GM21619 (cell line): ENCODE results near the gene ADPRM.
"Not testable (repeated sequence)": the region's sequence is repeated elsewhere in the genome, so short reads cannot be mapped to it uniquely, and the experiment has no call there.

Experiments used
- ATAC-seq: cut with Tn5 transposase; IDR thresholded peaks from one replicate; pipeline ENCODE4 v1.9.1; 2021; ENCODE audit not compliant: unreplicated experiment

The ADPRM gene

DNA sequence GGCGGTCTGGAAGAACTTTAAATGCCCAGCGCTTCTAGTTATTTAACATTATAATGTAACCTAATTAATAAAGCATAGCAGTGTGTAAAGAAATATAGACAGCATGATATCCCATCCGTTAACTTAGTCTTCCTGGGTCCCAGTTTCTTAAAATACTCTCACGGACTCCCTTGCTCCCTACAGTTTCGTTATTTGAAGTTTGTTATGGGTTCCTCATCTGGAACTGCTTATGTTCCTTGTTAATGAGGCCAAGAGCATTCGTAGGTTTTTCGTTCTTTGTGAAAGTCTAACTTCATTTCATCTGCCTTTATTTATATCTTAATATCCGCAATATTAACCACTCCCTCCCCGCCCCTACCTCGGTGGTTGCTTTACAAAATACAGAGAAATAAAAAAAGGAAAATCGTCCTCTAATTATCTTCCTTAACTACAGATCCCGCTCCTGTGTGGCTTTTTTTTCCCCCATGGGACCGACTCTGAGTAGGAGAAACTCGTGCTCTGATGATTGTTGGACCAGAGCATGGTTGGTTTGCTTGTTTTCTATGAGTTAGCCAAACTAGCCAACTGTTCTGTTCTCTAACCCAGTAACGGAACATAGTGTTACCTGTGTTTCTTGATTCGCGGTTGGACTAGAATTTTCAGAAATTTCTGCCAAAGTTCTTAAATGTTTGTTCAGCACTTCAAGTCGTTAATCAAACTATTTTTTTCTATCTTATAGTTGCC lies 863 bp downstream of the ADPRM start:
- no peak for ATAC-seq

DNA sequence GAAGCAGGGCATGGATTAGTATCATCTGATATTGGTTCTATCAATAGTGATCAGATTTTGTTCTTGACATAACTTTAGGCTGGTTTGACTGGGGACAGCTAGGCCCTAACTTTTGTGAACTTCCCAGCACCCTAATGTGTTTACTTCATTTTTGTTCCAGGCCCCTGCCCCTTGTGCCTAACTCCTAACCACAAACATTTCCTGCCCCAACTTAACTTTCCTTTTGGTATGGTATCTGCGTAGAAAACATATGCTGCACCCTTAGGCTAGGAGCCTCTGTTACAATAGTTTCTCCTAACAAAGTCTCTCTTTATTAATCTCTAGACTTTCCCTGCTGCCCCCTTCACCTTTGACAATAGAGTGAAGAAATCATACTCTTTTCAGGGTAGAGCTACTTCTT lies 2.5 kb downstream of the ADPRM start:
- ATAC-seq = no peak

- ATAC-seq = no peak
Measured at GRCh38 chr17:10702574-10702973, 5.2 kb downstream of the ADPRM start.

GRCh38 chr17:10705727-10706126 lies 8.3 kb downstream of the ADPRM start:
- no peak for ATAC-seq

DNA sequence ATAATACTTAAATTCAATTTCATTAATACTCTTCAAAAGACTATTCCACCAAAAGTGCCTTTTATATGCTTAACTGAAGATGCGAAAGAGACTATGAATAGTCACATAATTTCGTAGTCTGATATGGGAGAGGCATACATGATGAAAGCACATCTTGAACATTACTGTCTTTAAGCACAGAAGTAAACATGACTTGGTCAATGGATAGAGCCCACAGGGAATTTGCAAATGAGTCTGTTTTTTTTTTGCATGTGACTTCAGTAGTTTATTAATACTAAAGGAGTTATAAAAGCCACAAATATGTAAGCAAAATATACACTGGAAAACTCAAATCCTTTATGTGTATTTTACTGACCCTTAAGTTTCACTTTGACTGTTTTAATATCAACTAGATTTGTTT lies 15.9 kb downstream of the ADPRM start:
- ATAC-seq = no peak

DNA sequence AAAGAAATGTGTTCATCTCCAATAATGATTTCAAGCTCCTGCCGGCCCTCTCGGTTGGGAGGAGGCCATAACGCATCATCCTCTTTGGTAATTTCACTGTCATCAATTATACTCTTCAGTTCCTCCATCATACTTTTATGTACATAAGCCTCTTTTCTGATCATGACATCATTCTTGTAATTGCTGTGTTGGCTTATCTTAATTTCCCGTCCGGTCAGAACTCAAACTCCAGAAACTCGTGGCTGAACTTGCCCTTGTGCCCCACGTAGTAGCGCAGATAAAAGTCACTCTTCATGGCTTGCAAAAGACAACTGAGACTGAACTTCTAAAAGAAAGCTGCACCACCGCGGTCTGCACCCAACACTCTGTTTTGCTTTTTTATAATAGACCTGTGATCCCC lies 18.8 kb downstream of the ADPRM start:
- ATAC-seq = no peak

DNA sequence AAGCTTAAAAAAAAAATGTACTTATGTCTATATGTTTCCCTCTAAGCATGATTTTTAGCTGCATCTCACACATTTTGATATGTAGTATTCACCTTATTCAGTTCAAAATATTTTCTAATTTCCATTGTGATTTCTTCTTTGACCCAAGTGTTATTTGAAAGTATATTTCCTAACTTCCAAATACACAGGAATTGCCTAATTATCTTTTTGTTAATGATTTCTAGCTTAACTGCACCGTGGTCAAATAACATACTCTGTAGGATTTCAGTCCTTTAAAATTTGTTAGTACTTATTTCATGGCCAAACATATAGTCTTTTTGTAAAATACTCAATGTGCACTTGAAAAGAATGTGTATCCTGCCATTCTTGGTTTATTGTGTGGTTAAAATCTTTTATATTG lies 21.2 kb downstream of the ADPRM start:
- ATAC-seq = no peak

DNA sequence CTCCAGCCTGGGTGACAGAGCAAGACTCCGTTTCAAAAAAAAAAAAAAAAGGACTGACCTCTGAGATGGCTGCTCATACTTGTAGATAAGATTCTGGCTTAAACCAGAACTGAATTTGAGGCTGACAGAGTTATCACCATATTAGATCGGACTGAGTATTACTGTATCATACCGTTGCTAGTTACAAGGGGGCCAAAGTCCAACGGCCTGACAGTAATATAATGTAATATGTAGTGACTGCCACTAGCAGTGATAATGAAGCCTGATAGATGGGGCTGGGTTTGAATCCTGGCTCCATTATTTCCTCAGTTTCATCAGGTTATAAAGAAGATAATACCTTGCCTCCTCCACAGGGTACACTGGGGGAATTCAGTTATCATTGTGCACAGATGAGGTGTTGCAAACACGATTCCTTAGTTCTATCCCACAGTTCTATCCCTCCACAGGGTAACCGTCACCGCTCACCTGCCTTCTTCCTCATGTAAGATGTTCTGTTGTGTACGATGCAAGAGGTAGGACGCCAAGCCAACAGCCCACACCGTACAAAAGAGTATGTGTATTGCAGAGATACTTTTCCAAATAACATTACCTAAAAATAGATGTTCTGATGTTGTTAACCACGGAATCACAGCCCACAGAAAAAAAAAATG lies 27.3 kb downstream of the ADPRM start:
- ATAC-seq = no peak

- ATAC-seq = no peak
Measured at GRCh38 chr17:10725262-10725661, 27.9 kb downstream of the ADPRM start.

DNA sequence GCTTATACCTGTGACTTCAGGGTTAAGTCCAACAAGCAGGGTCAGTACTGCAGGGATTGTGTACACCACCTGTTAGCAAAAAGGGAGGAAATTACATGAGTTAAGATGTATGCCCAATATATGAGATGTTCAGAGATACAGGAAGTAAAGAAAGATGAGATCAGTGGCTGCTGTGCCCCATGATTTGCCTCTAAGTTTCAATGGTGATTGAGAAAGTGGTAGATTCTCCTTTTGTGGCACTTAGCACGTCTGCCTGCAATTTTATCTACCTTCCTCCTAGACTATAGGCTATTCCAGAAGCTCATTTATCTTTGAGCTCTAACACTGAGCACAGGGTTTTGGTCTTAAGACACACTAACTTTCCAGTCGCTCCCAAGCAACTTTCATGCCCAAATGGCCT lies 28.8 kb downstream of the ADPRM start:
- no peak for ATAC-seq

DNA sequence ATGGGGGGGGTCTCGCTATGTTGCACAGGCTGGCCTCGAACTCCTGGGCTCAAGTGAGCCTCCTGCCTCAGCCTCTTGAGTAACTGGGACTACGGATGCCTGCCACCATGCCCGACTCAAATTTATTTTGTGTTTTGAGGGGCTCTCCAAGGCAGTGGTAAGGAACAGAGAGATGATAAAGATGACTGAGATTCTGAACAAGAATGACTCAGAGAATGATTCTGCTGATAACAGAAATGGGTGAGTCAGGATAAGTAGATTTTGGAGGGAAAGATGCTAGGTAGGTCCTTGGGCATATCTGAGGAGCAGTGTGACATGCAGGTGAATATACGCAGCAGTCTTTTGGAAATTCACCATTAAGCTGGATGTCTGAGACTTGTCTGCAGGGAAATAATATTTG lies 29.8 kb downstream of the ADPRM start:
- no peak for ATAC-seq

- ATAC-seq = no peak
Measured at GRCh38 chr17:10728331-10728892, 31.0 kb downstream of the ADPRM start.

GRCh38 chr17:10729334-10730193 lies 32.2 kb downstream of the ADPRM start, which contains the start of gene TMEM220:
TSS of gene TMEM220 (minus strand) at chr17:10730023. CDS start at chr17:10729851, 172 bp downstream.
- ATAC-seq = peak; percentile 72

GRCh38 chr17:10730247-10730646 lies 32.9 kb downstream of the ADPRM start:
- not testable (repeated sequence) for ATAC-seq

GRCh38 chr17:10731408-10731879 lies 34.0 kb downstream of the ADPRM start:
- no peak for ATAC-seq

- ATAC-seq = not testable (repeated sequence)
Measured at GRCh38 chr17:10732121-10732520, 34.7 kb downstream of the ADPRM start.

GRCh38 chr17:10733666-10734065 lies 36.3 kb downstream of the ADPRM start:
- no peak for ATAC-seq

DNA sequence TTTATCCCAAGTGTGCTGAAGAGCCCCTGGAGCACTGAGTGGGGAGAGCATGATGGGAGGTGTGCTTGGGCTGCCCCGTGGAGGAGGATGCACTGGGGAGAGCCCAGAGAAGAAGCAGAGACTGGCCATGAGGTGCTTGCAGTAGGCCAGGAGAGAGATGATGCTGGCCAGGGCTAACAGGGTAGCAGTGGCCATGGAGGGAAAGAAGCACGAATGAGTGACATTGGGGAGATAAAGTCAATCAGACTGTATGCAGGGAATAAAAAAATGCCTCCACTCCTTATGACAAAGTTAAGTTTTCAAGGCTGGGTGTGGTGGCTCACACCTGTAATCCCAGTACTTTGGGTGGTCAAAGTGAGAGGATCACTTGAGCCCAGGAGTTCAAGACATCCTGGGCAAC lies 37.9 kb downstream of the ADPRM start:
- ATAC-seq = no peak

DNA sequence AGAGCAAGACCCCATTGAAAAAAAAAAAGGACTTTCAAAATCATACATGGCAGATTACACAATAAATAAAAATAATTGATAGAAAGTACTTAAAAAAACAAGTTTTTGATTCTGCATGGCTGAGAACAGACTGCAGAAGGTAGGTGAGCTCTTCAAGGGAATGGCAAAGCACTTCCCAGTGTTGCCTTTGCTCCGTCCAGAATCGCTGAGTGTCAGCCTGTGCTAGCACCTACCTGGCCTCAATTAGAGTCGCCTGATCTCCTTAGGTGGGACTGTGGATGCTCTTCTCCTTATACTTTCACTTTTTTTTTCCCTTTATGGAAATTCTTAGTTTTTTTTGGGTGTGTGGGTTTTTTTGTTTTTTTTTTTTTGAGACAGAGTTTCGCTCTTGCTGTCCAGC lies 38.4 kb downstream of the ADPRM start:
- no peak for ATAC-seq

DNA sequence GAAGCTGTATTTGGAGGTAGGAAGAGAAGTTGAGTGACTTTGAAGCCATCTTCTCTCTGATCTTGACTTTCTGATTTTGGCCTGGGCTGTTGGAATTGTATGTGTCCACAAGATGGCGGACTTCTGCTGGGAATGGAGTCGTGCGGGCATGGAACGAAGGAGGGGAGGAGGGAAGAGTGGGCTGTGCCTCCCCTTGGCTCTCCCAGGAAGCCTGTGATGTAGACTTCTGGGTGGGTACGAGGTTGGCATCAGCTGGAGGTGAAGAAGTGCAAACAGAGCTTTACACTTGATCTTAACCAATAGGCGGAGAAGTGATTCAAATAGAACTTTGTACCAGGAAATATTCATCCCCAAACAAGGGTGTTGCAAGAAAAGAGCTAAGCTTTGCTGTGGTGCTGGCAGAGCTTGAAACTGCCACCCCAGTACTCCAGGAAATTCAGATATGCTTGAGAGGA lies 39.8 kb downstream of the ADPRM start:
- no peak for ATAC-seq

DNA sequence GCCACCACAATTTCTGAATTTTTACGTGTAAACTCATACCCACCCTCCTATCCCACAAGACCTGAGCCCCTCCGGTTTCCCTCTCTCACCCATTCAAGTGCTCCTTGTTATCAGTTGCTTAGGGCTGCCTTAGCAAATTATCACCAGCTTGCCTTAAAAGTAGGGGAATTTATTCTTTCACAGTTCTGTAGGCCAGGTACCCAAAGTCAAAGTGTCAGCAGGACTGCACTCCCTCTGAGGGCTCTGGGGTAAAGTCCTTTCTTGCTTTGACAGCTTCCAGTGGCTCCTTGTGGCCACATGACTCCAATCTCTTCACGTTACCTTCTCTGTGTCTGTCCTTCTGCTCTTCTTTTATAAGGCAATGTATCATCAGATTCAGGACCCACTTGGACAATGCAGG lies 40.3 kb downstream of the ADPRM start:
- ATAC-seq = no peak
